Activated CD8-positive, alpha-beta memory T cell treated with anti-CD3 and anti-CD28 coated beads, Interleukin-2, amount 50 U/mL, for 1 hour (primary cell): ENCODE data around the gene SPDYE18.
"Not testable (repeated sequence)": the region's sequence is repeated elsewhere in the genome, so short reads cannot be mapped to it uniquely, and the experiment has no call there.

Experiments
- DNase-seq: peaks from one replicate; pipeline ENCODE4 v3.0.0-alpha.2; 2020; ENCODE audit errors: extremely low read depth

SPDYE18 gene

GRCh38 chr7:77062557-77062956 lies at the start of gene SPDYE18:
TSS of gene SPDYE18 (minus strand) at chr7:77062558. CDS start at chr7:77060512, 2,046 bp downstream.
- not testable (repeated sequence) for DNase-seq

GRCh38 chr7:77108362-77108761 lies 46.0 kb upstream of the SPDYE18 start:
- not testable (repeated sequence) for DNase-seq

GRCh38 chr7:77107659-77108058 lies 45.3 kb upstream of the SPDYE18 start:
- not testable (repeated sequence) for DNase-seq

- not testable (repeated sequence) for DNase-seq
These were observed 43.5 kb upstream of the SPDYE18 start for GRCh38 chr7:77105904-77106303.

- not testable (repeated sequence) for DNase-seq
These were observed 40.3 kb upstream of the SPDYE18 start for GRCh38 chr7:77102671-77103070.

- DNase-seq, result not testable (repeated sequence)
These were observed 38.8 kb upstream of the SPDYE18 start for GRCh38 chr7:77101187-77101586.

GRCh38 chr7:77100501-77100900 lies 38.1 kb upstream of the SPDYE18 start:
- not testable (repeated sequence) for DNase-seq

GRCh38 chr7:77092301-77092700 lies 29.9 kb upstream of the SPDYE18 start:
- not testable (repeated sequence) for DNase-seq

GRCh38 chr7:77082192-77082591 lies 19.8 kb upstream of the SPDYE18 start:
- not testable (repeated sequence) for DNase-seq

- DNase-seq, result not testable (repeated sequence)
These were observed 17.9 kb upstream of the SPDYE18 start for GRCh38 chr7:77080236-77080635.

GRCh38 chr7:77079624-77080023 lies 17.3 kb upstream of the SPDYE18 start:
- not testable (repeated sequence) for DNase-seq

GRCh38 chr7:77079112-77079511 lies 16.8 kb upstream of the SPDYE18 start:
- not testable (repeated sequence) for DNase-seq

- not testable (repeated sequence) for DNase-seq
These were observed 14.7 kb upstream of the SPDYE18 start for GRCh38 chr7:77077060-77077459.

GRCh38 chr7:77074786-77075396 lies 12.5 kb upstream of the SPDYE18 start:
- DNase-seq, result not testable (repeated sequence)

- not testable (repeated sequence) for DNase-seq
These were observed 8.8 kb upstream of the SPDYE18 start for GRCh38 chr7:77071108-77071507.

GRCh38 chr7:77065869-77066268 lies 3.5 kb upstream of the SPDYE18 start:
- not testable (repeated sequence) for DNase-seq

GRCh38 chr7:77063732-77064131 lies 1.4 kb upstream of the SPDYE18 start:
- DNase-seq, result not testable (repeated sequence)

- DNase-seq, result not testable (repeated sequence)
These were observed 30.1 kb downstream of the SPDYE18 start, which contains the start of gene SPDYE17 for GRCh38 chr7:77032261-77032660. TSS of gene SPDYE17 (minus strand) at chr7:77032361. CDS start at chr7:77030570, 1,791 bp downstream.

GRCh38 chr7:77026349-77026748 lies 36.0 kb downstream of the SPDYE18 start:
- DNase-seq, result not testable (repeated sequence)

GRCh38 chr7:77010074-77010680 lies 52.2 kb downstream of the SPDYE18 start:
- DNase-seq, result not testable (repeated sequence)

- DNase-seq, result not testable (repeated sequence)
These were observed 54.4 kb downstream of the SPDYE18 start for GRCh38 chr7:77008000-77008399.

GRCh38 chr7:77006127-77007110 lies 55.9 kb downstream of the SPDYE18 start:
- DNase-seq, result not testable (repeated sequence)
